Testis (tissue), 3 donors: Measurements from ENCODE around the gene TMEM132A. TPM values are rescaled to one million over a fixed set of nuclear protein-coding genes. Genes with fewer than 3 reads are reported as not detected.

ENCODE experiments used
- DNase-seq: peaks from one replicate; pipeline ENCODE4 v3.0.0-alpha.2; 2019
- H3K27ac ChIP-seq, 2 donors: fragments of 200-600 bp; sonication (generic); one replicate each; pipeline ENCODE4 v1.5.1; 2019
- H3K27me3 ChIP-seq: fragments of 200-600 bp; sonication (generic); one replicate; pipeline ENCODE4 v1.5.1; 2019
- H3K36me3 ChIP-seq: fragments of 200-600 bp; sonication (generic); one replicate; pipeline ENCODE4 v1.5.1; 2017; ENCODE audit warnings: low read depth; ENCODE audit errors: missing control alignments
- H3K4me1 ChIP-seq: fragments of 200-600 bp; sonication (generic); one replicate; pipeline ENCODE4 v1.5.1; 2019
- H3K4me3 ChIP-seq, 2 donors: fragments of 200-600 bp; sonication (generic); one replicate each; pipeline ENCODE4 v1.5.1; 2017 to 2019
- H3K9me3 ChIP-seq: fragments of 200-600 bp; sonication (generic); one replicate; pipeline ENCODE4 v1.5.1; 2017
- POLR2A ChIP-seq: fragments of 450-650 bp; IDR thresholded peaks from one replicate; pipeline ENCODE4 v1.6.1; 2017; ENCODE audit warnings: antibody characterized with exemption, mild to moderate bottlenecking, moderate library complexity
- WGBS, 2 donors: methylation state at CpG; one replicate each; pipeline ENCODE4 v1.1.5; 2018; 5-methylcytosine and 5-hydroxymethylcytosine counted together
- intact Hi-C: fragments of 100-400 bp; cut with DNase I; formaldehyde crosslinking; loops from one replicate; pipeline ENCODE4 v1.15.1; 2023; ENCODE audit warnings: low total_unique reads
- polyA plus RNA-seq: library from polyadenylated mRNA; stranded (reverse); fragments of 350-450 nt; fragmentation: Illumina TruSeq; extraction: RNeasy Lipid Tissue Mini Kit (QIAGEN cat#74804); gene quantifications from one replicate; pipeline ENCODE4 v1.2.3, GENCODE V29; 2014; ENCODE audit warnings: low read depth, low replicate concordance; ENCODE audit not compliant: insufficient read depth
- total RNA-seq, 2 donors: library from RNA; depleted of rRNA; stranded (reverse); fragments of >200 nt; gene quantifications; one replicate each; pipeline ENCODE4 v1.2.3, GENCODE V29; 2016
- TF ChIP-seq, protein P1 (sequence below), 3 experiments: fragments of 450-650 bp in 2 of 3; fragments of 200-600 bp in 1 of 3; sonication (generic) in 1 of 3; IDR thresholded peaks; one replicate each; pipeline ENCODE4 v1.5.1; 2016 to 2019; ENCODE audit warnings: antibody characterized with exemption in 3 of 3, mild to moderate bottlenecking in 2 of 3, moderate library complexity in 1 of 3

Gene TMEM132A
- total and polyA plus RNA-seq, 3 donors from 2014 or later, result 17.8 to 39.0 (median 21.7) TPM

DNA sequence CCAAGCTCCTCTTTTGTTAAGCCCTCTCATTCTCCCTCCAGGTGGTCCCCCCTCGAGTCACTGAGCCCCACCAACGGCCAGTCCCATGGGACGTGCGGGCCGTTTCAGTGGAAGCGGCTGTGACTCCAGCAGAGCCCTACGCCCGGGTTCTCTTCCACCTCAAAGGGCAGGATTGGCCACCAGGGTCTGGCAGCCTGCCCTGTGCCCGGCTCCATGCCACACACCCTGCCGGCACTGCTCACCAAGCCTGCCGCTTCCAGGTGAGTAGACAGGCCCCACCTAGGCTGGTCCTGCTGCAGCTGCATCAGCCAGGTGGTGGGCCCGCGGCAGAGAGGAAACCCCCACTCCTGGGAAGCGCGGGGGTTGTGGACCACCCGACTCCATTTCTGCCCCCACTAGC lies 3.3 kb downstream of the TMEM132A start:
- no peak for DNase-seq
- WGBS, 2 donors, result 86 to 91% methylated on average over 12 to 16 of the region's 16 CpGs
- intact Hi-C loops, result no loop called here
- H3K9me3 ChIP-seq, result no peaks in the 10 kb centered on the region
- H3K27ac ChIP-seq, result no peak overlapping the region
- H3K4me3 ChIP-seq, result no peak overlapping the region
- H3K36me3 ChIP-seq, result no peaks in the 10 kb centered on the region
- H3K27me3 ChIP-seq, result no peaks in the 10 kb centered on the region
- peaks cover 15% of the 10 kb centered on the region for H3K4me1 ChIP-seq
- no peak for TF ChIP-seq POLR2A
- TF ChIP-seq, protein P1, sequence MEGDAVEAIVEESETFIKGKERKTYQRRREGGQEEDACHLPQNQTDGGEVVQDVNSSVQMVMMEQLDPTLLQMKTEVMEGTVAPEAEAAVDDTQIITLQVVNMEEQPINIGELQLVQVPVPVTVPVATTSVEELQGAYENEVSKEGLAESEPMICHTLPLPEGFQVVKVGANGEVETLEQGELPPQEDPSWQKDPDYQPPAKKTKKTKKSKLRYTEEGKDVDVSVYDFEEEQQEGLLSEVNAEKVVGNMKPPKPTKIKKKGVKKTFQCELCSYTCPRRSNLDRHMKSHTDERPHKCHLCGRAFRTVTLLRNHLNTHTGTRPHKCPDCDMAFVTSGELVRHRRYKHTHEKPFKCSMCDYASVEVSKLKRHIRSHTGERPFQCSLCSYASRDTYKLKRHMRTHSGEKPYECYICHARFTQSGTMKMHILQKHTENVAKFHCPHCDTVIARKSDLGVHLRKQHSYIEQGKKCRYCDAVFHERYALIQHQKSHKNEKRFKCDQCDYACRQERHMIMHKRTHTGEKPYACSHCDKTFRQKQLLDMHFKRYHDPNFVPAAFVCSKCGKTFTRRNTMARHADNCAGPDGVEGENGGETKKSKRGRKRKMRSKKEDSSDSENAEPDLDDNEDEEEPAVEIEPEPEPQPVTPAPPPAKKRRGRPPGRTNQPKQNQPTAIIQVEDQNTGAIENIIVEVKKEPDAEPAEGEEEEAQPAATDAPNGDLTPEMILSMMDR (IDR thresholded peaks at IDR 0.05), result no peak

DNA sequence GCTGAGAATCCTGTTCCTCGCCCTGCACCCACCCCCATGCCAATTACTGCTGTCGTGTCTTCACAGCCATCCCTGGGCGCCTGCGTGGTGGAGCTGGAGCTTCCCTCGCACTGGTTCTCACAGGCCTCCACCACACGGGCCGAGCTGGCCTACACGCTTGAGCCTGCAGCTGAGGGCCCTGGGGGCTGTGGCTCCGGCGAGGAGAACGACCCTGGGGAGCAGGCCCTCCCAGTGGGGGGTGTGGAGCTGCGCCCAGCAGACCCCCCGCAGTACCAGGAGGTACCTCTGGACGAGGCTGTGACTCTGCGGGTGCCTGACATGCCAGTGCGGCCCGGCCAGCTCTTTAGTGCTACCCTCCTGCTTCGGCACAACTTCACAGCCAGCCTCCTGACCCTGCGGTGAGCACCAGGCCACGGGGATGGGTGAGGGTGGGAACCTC lies 4.3 kb downstream of the TMEM132A start:
- Histone ChIP-seq H3K27ac (no peak overlapping the region), H3K36me3 (no peaks in the 10 kb centered on the region), H3K4me1 (peaks cover 15% of the 10 kb centered on the region), H3K9me3 (no peaks in the 10 kb centered on the region), H3K27me3 (no peaks in the 10 kb centered on the region), H3K4me3 (no peak overlapping the region)
- no peak for DNase-seq
- TF ChIP-seq, protein P1 (IDR thresholded peaks at IDR 0.05), result no peak
- TF ChIP-seq POLR2A, result no peak
- intact Hi-C loops, result no loop called here
- 89 to 93% methylated on average over 12 to 20 of the region's 20 CpGs for WGBS, 2 donors

DNA sequence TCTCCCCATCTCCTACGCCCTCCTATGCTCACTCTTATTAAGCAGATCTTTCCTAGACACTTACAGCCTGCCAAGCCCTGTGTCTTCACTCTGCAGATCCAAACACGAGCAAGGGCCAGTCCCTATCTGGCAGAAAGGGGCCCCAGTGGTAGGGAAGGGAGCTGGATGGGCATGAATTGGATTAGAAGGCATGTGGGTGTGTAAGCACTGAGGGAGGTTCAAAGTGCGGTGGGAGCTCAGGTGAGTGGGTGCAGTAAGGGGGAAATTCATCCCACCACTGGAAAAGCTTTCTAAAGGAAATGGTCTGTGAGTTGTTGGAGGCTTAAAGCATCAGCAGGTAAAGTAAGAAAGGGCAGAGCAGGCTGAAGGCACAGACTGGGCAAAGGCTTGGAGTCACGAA lies 5.5 kb downstream of the TMEM132A start:
- no peak overlapping the region for H3K4me3 ChIP-seq

DNA sequence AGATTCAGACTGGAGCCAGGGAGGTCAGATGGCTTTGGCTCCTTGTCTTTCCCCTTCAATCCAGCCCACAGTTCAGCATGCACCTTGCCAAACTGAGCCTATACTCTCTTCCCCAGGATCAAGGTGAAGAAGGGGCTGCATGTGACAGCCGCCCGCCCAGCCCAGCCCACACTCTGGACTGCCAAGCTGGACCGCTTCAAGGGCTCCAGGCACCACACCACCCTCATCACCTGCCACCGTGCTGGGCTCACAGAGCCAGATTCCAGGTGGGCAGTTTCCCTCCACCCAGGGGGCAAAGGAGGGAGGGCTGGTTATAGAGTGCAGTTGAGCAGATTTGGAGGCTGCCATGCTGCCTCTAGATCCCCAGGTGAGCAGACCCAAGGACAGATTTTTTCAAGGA lies 6.1 kb downstream of the TMEM132A start:
- H3K27me3 ChIP-seq, result no peaks in the 10 kb centered on the region
- H3K4me3 ChIP-seq, result no peak overlapping the region
- H3K36me3 ChIP-seq, result no peaks in the 10 kb centered on the region
- DNase-seq, result no peak
- H3K9me3 ChIP-seq, result no peaks in the 10 kb centered on the region
- intact Hi-C loops, result no loop called here
- 94% methylated on average over 4 of the region's 4 CpGs; no CpG with 5 or more reads in 1 of the 2 donors for WGBS, 2 donors
- H3K4me1 ChIP-seq, result peaks cover under 1% of the 10 kb centered on the region
- no peak overlapping the region for H3K27ac ChIP-seq
- TF ChIP-seq POLR2A, result no peak
- TF ChIP-seq, protein P1 (IDR thresholded peaks at IDR 0.05), result no peak

More for the DNA sequence above, 5.5 kb downstream of the TMEM132A start:
- TF ChIP-seq, protein P1 (IDR thresholded peaks at IDR 0.05), result no peak
- TF ChIP-seq POLR2A, result no peak
- H3K9me3 ChIP-seq, result no peaks in the 10 kb centered on the region
- no peak overlapping the region for H3K27ac ChIP-seq
- no peaks in the 10 kb centered on the region for H3K27me3 ChIP-seq
- no peaks in the 10 kb centered on the region for H3K36me3 ChIP-seq
- peaks cover 7% of the 10 kb centered on the region for H3K4me1 ChIP-seq
- intact Hi-C loops, result no loop called here
- 87 to 89% methylated on average over 4 of the region's 4 CpGs for WGBS, 2 donors
- DNase-seq, result no peak

DNA sequence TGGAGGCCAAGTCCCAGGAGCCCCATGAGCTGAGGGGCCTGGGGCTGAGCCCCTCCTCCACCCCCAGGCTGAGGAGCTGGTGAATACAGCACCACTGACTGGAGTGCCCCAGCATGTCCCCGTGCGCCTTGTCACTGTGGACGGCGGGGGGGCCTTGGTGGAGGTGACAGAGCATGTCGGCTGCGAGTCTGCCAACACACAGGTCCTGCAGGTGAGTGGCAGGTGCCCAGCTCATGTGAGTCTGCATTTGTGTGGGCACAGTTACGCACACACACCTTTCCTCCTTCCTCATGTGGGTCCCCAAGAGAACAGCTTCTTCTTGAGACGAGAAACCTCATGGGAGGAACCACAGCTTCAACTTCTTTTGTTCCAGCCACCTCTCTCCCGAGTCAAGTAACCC lies 7.7 kb downstream of the TMEM132A start:
- 90 to 95% methylated on average over 5 to 9 of the region's 9 CpGs for WGBS, 2 donors
- Histone ChIP-seq H3K27me3 (no peaks in the 10 kb centered on the region), H3K27ac (no peak overlapping the region), H3K4me1 (no peaks in the 10 kb centered on the region), H3K36me3 (no peaks in the 10 kb centered on the region), H3K4me3 (no peak overlapping the region), H3K9me3 (no peaks in the 10 kb centered on the region)
- DNase-seq, result no peak
- intact Hi-C loops, result no loop called here
- TF ChIP-seq POLR2A, result no peak
- TF ChIP-seq, protein P1 (IDR thresholded peaks at IDR 0.05), result no peak
